Measurements from ENCODE around the gene GOLGA6C.
"Not testable (repeated sequence)": the region's sequence is repeated elsewhere in the genome, so short reads cannot be mapped to it uniquely, and the experiment has no call there.

The GOLGA6C gene

GRCh38 chr15:75235051-75235673, 23.0 kb upstream of the GOLGA6C start:
- H3K9me3 Mint-ChIP-seq = no peaks in the 10 kb centered on the region
- peaks cover 14% of the 10 kb centered on the region for H3K27me3 Mint-ChIP-seq (ENCODE audit: low read depth)
- H3K4me3 Mint-ChIP-seq = no peak overlapping the region
- no peaks in the 10 kb centered on the region for H3K36me3 Mint-ChIP-seq (ENCODE audit: low read depth)
- TF ChIP-seq CTCF (IDR thresholded peaks at IDR 0.05; ENCODE audit: unreplicated experiment in 3 of 3) = no peak
- H3K4me1 Mint-ChIP-seq = no peaks in the 10 kb centered on the region
- no peak overlapping the region for H3K27ac Mint-ChIP-seq

- Mint-ChIP-seq H3K4me3 (no peak overlapping the region), H3K36me3 (ENCODE audit: low read depth) (no peaks in the 10 kb centered on the region), H3K9me3 (no peaks in the 10 kb centered on the region), H3K4me1 (no peaks in the 10 kb centered on the region), H3K27ac (no peak overlapping the region), H3K27me3 (ENCODE audit: low read depth) (peaks cover 19% of the 10 kb centered on the region)
- no peak for TF ChIP-seq CTCF (IDR thresholded peaks at IDR 0.05; ENCODE audit: unreplicated experiment in 3 of 3)
Measured at GRCh38 chr15:75235760-75236729, 22.1 kb upstream of the GOLGA6C start.

GRCh38 chr15:75237316-75237982, 20.7 kb upstream of the GOLGA6C start:
- no peaks in the 10 kb centered on the region for H3K4me1 Mint-ChIP-seq
- TF ChIP-seq CTCF (IDR thresholded peaks at IDR 0.05; ENCODE audit: unreplicated experiment in 3 of 3) = no peak
- H3K36me3 Mint-ChIP-seq (ENCODE audit: low read depth) = no peaks in the 10 kb centered on the region
- H3K4me3 Mint-ChIP-seq = no peak overlapping the region
- H3K27me3 Mint-ChIP-seq (ENCODE audit: low read depth) = peaks cover 20% of the 10 kb centered on the region
- H3K9me3 Mint-ChIP-seq = no peaks in the 10 kb centered on the region
- no peak overlapping the region for H3K27ac Mint-ChIP-seq

- H3K27me3 Mint-ChIP-seq (ENCODE audit: low read depth) = peaks cover 20% of the 10 kb centered on the region
- H3K9me3 Mint-ChIP-seq = no peaks in the 10 kb centered on the region
- TF ChIP-seq CTCF (IDR thresholded peaks at IDR 0.05; ENCODE audit: unreplicated experiment in 3 of 3) = no peak
- no peaks in the 10 kb centered on the region for H3K36me3 Mint-ChIP-seq (ENCODE audit: low read depth)
- H3K4me3 Mint-ChIP-seq = no peak overlapping the region
- H3K27ac Mint-ChIP-seq = no peak overlapping the region
- no peaks in the 10 kb centered on the region for H3K4me1 Mint-ChIP-seq
Measured at GRCh38 chr15:75238150-75238549, 20.0 kb upstream of the GOLGA6C start.

GRCh38 chr15:75245741-75246140, 12.4 kb upstream of the GOLGA6C start:
- H3K4me1 Mint-ChIP-seq; H3K9me3 Mint-ChIP-seq; H3K27ac Mint-ChIP-seq; H3K4me3 Mint-ChIP-seq; H3K36me3 Mint-ChIP-seq (ENCODE audit: low read depth): not testable (repeated sequence)
- peaks cover 31% of the 10 kb centered on the region for H3K27me3 Mint-ChIP-seq (ENCODE audit: low read depth)

- peaks cover 42% of the 10 kb centered on the region for H3K27me3 Mint-ChIP-seq (ENCODE audit: low read depth)
- H3K36me3 Mint-ChIP-seq (ENCODE audit: low read depth); H3K4me1 Mint-ChIP-seq; H3K9me3 Mint-ChIP-seq; H3K27ac Mint-ChIP-seq; H3K4me3 Mint-ChIP-seq: not testable (repeated sequence)
Measured at GRCh38 chr15:75248991-75249390, 9.1 kb upstream of the GOLGA6C start.
